ENCODE results near the gene TBXAS1.

The TBXAS1 gene

GRCh38 chr7:139949629-139950028, 120.6 kb downstream of the TBXAS1 start:
- no peak for DNase-seq

- DNase-seq, result no peak
Observed at GRCh38 chr7:139950881-139951525, 121.9 kb downstream of the TBXAS1 start.

- no peak for DNase-seq
Observed at GRCh38 chr7:139953229-139953628, 124.2 kb downstream of the TBXAS1 start.

DNA sequence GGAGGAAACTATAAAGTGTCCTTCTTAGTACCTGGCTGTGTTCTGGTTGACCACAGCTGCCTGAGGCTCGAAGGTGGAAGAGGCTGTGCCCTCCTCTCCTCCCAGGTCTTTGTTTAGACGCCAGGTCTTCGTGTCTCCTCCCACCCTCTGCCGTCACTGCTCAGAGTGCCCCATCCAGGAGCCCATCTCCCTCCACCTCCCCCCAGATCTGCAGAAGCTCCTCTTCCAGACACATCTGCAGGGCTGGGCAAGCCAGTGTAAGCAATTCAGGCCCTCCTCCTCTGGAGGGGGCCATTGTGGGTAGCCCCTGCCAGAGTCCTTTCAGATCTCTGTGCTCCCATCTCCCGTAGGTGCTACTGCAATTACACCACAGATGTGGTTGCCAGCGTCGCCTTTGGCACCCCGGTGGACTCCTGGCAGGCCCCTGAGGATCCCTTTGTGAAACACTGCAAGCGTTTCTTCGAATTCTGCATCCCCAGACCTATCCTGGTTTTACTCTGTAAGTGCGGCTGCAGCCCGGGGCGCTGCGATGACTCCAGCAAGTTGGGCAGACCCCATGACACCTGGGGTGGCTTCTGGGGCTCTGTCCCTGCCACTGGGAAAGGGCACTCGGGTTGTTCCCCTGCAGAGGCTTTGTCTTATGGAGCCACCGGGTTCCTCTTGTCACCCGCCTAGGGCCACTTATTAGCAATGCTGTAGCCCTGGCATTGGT, 126.2 kb downstream of the TBXAS1 start:
- DNase-seq, result no peak

- DNase-seq, result no peak
Observed at GRCh38 chr7:139958599-139959284, 129.7 kb downstream of the TBXAS1 start.

DNA sequence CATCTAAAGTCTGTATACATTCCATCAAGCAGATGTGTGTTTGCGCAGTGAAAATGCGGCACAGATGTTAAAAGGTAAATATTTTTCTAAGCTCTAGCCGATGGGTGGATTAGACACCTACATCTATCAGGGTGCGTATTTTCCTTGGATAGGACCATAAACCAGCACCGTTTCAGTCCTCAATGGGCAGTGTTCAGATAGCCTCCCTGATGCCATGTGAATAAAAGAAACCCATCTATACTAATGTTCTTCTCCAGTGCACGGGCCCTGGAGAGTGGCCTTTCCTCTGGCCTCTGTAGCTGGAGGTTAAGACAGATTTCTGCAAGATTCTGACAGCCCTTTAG, 130.2 kb downstream of the TBXAS1 start:
- no peak for DNase-seq

GRCh38 chr7:139959718-139960117, 130.7 kb downstream of the TBXAS1 start:
- DNase-seq, result no peak

DNA sequence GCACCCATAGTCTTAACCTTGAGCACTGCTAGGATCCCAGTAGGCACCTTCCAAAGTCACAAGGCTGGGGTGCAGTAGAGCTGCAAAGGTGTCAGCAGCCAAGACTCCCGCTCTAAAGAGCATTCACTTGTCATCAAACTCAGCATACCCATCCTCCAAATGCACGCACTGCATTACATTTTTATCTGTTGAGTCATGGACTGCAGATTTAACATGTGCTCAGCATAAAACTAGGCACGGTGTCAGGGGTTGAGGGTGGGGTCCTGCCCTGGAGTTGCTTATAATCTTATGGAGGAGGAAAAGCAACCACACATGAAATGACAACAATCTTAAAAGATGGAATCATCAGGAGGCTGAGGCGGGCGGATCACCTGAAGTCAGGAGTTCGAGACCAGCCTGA, 131.1 kb downstream of the TBXAS1 start:
- DNase-seq, result no peak

DNA sequence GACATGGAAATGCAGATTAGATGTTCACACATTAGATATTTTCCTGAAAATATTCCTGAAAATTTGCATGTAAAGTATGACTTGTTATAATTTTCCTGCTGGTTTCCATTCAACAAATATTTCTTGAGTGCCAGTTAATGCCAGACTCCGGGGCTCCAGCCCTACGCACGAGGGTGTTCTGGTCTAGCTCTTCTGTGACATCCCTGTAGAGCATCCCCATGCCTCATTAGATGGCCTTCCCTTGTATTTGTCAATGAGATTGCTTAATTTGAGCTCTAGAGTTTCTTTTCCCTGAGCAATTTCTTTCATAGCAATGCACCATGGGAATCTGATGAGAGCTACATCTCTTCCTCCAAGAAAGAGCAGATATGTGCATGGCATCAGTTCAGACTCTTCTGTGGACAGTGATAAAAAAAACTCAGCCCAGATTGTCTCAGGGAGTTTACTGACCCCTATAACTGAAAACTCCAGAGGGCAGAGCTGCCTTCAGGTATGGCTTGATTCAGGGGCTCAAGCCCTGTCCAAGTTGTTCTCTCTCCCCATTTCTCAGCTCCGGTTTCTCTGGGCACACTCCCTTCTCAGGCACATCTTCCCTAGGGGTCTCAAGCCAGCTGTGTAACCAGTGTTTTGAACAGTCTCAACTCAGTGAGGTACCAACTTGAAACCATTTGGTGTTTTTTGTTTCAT, 137.0 kb downstream of the TBXAS1 start:
- DNase-seq, result no peak

DNA sequence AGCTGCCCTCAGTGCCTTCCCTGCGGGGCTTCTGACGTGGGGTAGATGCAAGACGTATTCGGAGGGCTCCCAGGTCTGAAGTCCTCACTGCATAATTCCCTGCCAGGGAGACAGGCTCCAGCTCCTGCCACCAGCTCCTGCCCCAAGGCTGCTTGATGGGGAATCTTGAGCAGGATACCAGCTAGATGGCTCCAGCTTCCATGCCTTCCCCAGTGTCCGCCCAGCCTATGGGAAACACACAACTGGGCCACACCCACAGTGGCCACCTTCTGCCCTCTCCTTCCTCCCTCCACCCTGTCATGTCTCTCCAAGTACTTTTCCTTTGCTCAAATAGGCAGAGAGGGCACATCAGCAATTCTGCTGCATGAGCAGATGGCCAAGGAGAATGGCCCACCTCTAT, 137.9 kb downstream of the TBXAS1 start:
- DNase-seq, result no peak

- DNase-seq, result no peak
Observed at GRCh38 chr7:139968931-139969330, 139.9 kb downstream of the TBXAS1 start.

- DNase-seq, result no peak
Observed at GRCh38 chr7:139972029-139972428, 143.0 kb downstream of the TBXAS1 start.

- DNase-seq, result no peak
Observed at GRCh38 chr7:139973101-139974050, 144.3 kb downstream of the TBXAS1 start.

DNA sequence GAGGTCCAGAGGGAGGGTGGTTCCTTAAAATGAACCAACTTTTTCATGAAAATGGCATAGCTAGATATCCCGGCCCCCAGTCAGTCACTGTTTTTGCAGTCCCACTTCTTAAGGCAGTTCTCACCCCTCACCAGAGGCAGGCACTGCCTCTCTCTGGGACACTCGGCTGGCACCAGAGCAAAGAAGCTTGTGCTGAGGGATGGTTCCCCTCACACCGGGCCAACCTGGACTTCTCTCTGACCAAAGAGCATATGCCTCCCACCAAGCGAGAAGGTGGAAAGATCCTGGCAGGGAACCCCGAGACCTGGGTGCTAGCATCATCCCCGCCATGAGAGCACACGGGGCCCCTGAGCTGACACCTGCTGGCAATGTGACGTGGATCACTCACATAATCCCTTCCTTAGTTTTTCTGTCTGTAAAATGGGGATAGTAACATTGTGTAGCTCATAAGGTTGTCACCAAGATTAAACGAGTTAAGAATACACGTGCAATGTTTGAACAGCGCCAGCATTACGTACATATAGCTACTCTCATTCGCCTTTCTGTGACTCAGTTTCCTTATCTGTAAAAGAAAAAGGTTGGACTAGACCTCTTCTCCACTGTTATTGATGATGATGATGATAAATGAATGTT, 145.2 kb downstream of the TBXAS1 start:
- DNase-seq, result no peak

GRCh38 chr7:139976055-139976837, 147.2 kb downstream of the TBXAS1 start:
- DNase-seq, result no peak

- DNase-seq, result no peak
Observed at GRCh38 chr7:139976838-139977656, 148.0 kb downstream of the TBXAS1 start.

- DNase-seq, result no peak
Observed at GRCh38 chr7:139981511-139981895, 152.4 kb downstream of the TBXAS1 start.

GRCh38 chr7:139982927-139983920, 154.2 kb downstream of the TBXAS1 start:
- no peak for DNase-seq

Data from stimulated activated naive CD4-positive, alpha-beta T cell (primary cell).